ENCODE data around the gene RAPGEF4. TPM values are rescaled to one million over a fixed set of nuclear protein-coding genes. Genes with fewer than 3 reads are reported as not detected.

The RAPGEF4 gene
- total RNA-seq, 1 donor from 2014 or later, result 8.7 TPM

DNA sequence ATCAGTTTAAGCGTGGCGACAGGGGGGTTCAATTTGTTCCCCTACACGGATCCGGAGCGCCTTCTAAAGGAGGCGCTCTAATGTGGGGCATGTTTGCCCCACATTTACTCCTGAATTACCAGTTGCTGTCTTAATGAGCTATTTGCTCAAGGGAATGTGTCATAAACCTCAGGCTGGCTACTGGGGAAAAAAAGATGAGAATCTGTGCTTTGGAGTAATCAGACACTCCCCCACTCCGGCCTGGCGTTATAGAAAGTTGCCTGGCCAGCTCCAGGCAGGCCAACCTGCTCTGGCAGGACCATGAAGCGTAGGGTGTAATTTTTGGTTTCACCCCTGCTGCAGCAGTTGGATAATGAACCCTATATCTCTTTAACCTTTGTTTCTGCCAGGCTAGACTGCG lies 309.0 kb downstream of the RAPGEF4 start:
- no peak overlapping the region for H3K27ac Mint-ChIP-seq (ENCODE audit: unreplicated experiment)
- TF ChIP-seq, protein P1, sequence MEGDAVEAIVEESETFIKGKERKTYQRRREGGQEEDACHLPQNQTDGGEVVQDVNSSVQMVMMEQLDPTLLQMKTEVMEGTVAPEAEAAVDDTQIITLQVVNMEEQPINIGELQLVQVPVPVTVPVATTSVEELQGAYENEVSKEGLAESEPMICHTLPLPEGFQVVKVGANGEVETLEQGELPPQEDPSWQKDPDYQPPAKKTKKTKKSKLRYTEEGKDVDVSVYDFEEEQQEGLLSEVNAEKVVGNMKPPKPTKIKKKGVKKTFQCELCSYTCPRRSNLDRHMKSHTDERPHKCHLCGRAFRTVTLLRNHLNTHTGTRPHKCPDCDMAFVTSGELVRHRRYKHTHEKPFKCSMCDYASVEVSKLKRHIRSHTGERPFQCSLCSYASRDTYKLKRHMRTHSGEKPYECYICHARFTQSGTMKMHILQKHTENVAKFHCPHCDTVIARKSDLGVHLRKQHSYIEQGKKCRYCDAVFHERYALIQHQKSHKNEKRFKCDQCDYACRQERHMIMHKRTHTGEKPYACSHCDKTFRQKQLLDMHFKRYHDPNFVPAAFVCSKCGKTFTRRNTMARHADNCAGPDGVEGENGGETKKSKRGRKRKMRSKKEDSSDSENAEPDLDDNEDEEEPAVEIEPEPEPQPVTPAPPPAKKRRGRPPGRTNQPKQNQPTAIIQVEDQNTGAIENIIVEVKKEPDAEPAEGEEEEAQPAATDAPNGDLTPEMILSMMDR (IDR thresholded peaks at IDR 0.05; ENCODE audit: partially characterized antibody, unreplicated experiment), result no peak

DNA sequence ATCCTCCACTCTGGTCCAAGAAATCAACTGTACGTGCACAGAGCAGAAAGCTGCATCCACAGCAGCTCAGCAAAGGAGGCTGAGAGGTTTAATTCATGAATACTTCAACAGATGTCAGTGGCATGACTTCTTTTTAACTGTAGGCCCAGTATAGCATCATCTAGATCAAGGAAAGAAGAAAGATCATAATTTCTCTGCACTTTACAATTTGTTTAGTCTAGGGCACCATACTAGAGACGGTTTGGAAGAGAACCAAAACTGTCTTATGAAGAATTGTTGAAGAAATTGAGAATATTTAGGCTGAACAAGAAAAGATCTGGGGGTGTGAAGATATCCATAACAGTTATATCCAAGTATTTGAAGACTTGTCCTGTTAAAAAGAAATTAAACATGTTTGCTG lies 309.5 kb downstream of the RAPGEF4 start:
- TF ChIP-seq, protein P1 (IDR thresholded peaks at IDR 0.05; ENCODE audit: partially characterized antibody, unreplicated experiment), result no peak
- no peak overlapping the region for H3K27ac Mint-ChIP-seq (ENCODE audit: unreplicated experiment)
- no peak overlapping the region for H3K4me3 Mint-ChIP-seq (ENCODE audit: unreplicated experiment)
- H3K36me3 Mint-ChIP-seq (ENCODE audit: unreplicated experiment), result no peaks in the 10 kb centered on the region
- DNase-seq, result no peak
- no peaks in the 10 kb centered on the region for H3K27me3 Mint-ChIP-seq (ENCODE audit: unreplicated experiment)
- H3K9me3 Mint-ChIP-seq (ENCODE audit: unreplicated experiment), result no peaks in the 10 kb centered on the region
- H3K4me1 Mint-ChIP-seq (ENCODE audit: low read depth, unreplicated experiment), result no peaks in the 10 kb centered on the region

More for the DNA sequence above, 309.0 kb downstream of the RAPGEF4 start:
- no peak for DNase-seq
- Mint-ChIP-seq H3K36me3 (ENCODE audit: unreplicated experiment) (no peaks in the 10 kb centered on the region), H3K4me3 (ENCODE audit: unreplicated experiment) (no peak overlapping the region), H3K4me1 (ENCODE audit: low read depth, unreplicated experiment) (no peaks in the 10 kb centered on the region), H3K27me3 (ENCODE audit: unreplicated experiment) (no peaks in the 10 kb centered on the region), H3K9me3 (ENCODE audit: unreplicated experiment) (no peaks in the 10 kb centered on the region)

- H3K27ac Mint-ChIP-seq (ENCODE audit: unreplicated experiment), result no peak overlapping the region
- H3K36me3 Mint-ChIP-seq (ENCODE audit: unreplicated experiment), result no peaks in the 10 kb centered on the region
- TF ChIP-seq, protein P1 (IDR thresholded peaks at IDR 0.05; ENCODE audit: partially characterized antibody, unreplicated experiment), result no peak
- no peaks in the 10 kb centered on the region for H3K27me3 Mint-ChIP-seq (ENCODE audit: unreplicated experiment)
- no peak for DNase-seq
- H3K9me3 Mint-ChIP-seq (ENCODE audit: unreplicated experiment), result no peaks in the 10 kb centered on the region
- H3K4me3 Mint-ChIP-seq (ENCODE audit: unreplicated experiment), result no peak overlapping the region
- H3K4me1 Mint-ChIP-seq (ENCODE audit: low read depth, unreplicated experiment), result no peaks in the 10 kb centered on the region
These were observed 312.9 kb downstream of the RAPGEF4 start for GRCh38 chr2:173048522-173048896.

DNA sequence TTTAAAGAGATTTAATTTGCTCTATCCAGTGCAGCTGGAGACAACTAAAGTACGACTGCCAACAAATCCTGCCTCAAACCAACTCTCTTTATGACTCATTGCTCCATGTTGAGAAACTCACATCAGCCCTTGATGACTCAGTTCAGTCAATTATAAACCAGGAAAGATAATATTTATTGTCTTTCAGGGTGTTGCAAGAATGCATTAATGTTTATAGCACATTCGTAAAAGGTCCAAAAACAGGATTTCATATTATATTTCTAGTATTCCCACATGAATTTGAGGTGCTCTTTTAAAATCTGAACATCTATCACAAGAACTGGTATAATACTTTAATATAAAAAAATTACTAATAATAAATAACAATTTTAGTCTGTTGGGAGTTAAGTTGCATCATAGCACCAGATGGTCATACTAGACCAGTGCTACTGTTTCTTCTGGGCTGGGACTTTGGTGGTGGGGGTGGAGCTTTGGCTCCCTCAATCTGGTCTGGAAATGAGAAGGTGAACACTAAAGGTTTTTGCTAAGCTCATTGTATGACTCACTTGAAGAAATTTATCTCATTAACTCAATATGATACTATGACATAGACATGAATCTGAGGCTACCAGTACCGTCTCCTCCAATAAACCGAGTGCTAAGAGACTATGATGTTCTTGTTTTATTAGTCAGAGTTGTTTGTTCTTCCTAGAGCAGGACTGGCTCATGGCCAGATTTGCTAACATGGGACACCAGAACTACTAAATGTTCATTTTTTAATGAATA lies 313.4 kb downstream of the RAPGEF4 start:
- H3K36me3 Mint-ChIP-seq (ENCODE audit: unreplicated experiment), result no peaks in the 10 kb centered on the region
- no peaks in the 10 kb centered on the region for H3K9me3 Mint-ChIP-seq (ENCODE audit: unreplicated experiment)
- H3K27ac Mint-ChIP-seq (ENCODE audit: unreplicated experiment), result no peak overlapping the region
- DNase-seq, result no peak
- no peak overlapping the region for H3K4me3 Mint-ChIP-seq (ENCODE audit: unreplicated experiment)
- H3K27me3 Mint-ChIP-seq (ENCODE audit: unreplicated experiment), result no peaks in the 10 kb centered on the region
- no peaks in the 10 kb centered on the region for H3K4me1 Mint-ChIP-seq (ENCODE audit: low read depth, unreplicated experiment)
- TF ChIP-seq, protein P1 (IDR thresholded peaks at IDR 0.05; ENCODE audit: partially characterized antibody, unreplicated experiment), result no peak

- Mint-ChIP-seq H3K9me3 (ENCODE audit: unreplicated experiment) (no peaks in the 10 kb centered on the region), H3K4me1 (ENCODE audit: low read depth, unreplicated experiment) (no peaks in the 10 kb centered on the region), H3K27ac (ENCODE audit: unreplicated experiment) (no peak overlapping the region), H3K27me3 (ENCODE audit: unreplicated experiment) (no peaks in the 10 kb centered on the region), H3K4me3 (ENCODE audit: unreplicated experiment) (no peak overlapping the region), H3K36me3 (ENCODE audit: unreplicated experiment) (no peaks in the 10 kb centered on the region)
- DNase-seq, result no peak
- TF ChIP-seq, protein P1 (IDR thresholded peaks at IDR 0.05; ENCODE audit: partially characterized antibody, unreplicated experiment), result no peak
These were observed 314.2 kb downstream of the RAPGEF4 start for GRCh38 chr2:173049831-173050230.

Measured in glutamatergic neuron (in vitro differentiated cells).